GM13976 (cell line): Measurements from ENCODE around the gene RNF11.
"Not testable (repeated sequence)": the region's sequence is repeated elsewhere in the genome, so short reads cannot be mapped to it uniquely, and the experiment has no call there.

Experiments
- DNase-seq: peaks from one replicate; pipeline ENCODE4 v3.0.0; 2012; ENCODE audit warnings: low spot score
- in situ Hi-C: fragments of 300-500 bp; cut with MboI; formaldehyde crosslinking; loops from one replicate; pipeline ENCODE4 v1.12.0; 2022; ENCODE audit warnings: low sequenced_read_pairs, mixed read lengths, inconsistent platforms; ENCODE audit not compliant: unreplicated experiment
- TF ChIP-seq, protein P1 (sequence below): IDR thresholded peaks from 2 replicates; pipeline ENCODE4 v1.5.1; 2012; ENCODE audit warnings: borderline replicate concordance, mild to moderate bottlenecking; ENCODE audit not compliant: insufficient read depth; ENCODE audit errors: extremely low read depth, missing control alignments, control extremely low read depth

Gene RNF11

DNA sequence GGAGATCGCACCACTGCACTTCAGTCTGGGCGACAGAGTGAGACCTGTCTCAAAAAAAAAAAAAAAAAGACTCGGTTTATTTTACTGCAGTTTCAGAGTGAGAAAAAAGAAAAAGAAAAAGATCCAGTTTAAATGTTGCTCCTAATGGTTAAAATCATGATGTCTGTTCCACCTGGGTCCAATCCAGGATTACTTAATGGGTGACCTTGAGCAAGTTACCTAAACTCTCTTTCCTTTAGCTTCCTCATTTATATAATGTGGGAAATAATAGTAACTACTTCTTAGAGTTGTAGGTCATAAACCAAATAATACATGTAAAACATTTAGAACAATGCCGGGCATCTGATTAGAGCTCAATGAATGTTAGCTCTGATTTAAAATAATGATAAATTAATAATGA lies 19.4 kb upstream of the RNF11 start:
- TF ChIP-seq, protein P1, sequence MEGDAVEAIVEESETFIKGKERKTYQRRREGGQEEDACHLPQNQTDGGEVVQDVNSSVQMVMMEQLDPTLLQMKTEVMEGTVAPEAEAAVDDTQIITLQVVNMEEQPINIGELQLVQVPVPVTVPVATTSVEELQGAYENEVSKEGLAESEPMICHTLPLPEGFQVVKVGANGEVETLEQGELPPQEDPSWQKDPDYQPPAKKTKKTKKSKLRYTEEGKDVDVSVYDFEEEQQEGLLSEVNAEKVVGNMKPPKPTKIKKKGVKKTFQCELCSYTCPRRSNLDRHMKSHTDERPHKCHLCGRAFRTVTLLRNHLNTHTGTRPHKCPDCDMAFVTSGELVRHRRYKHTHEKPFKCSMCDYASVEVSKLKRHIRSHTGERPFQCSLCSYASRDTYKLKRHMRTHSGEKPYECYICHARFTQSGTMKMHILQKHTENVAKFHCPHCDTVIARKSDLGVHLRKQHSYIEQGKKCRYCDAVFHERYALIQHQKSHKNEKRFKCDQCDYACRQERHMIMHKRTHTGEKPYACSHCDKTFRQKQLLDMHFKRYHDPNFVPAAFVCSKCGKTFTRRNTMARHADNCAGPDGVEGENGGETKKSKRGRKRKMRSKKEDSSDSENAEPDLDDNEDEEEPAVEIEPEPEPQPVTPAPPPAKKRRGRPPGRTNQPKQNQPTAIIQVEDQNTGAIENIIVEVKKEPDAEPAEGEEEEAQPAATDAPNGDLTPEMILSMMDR, result no peak
- in situ Hi-C loops, result no loop called here
- no peak for DNase-seq

DNA sequence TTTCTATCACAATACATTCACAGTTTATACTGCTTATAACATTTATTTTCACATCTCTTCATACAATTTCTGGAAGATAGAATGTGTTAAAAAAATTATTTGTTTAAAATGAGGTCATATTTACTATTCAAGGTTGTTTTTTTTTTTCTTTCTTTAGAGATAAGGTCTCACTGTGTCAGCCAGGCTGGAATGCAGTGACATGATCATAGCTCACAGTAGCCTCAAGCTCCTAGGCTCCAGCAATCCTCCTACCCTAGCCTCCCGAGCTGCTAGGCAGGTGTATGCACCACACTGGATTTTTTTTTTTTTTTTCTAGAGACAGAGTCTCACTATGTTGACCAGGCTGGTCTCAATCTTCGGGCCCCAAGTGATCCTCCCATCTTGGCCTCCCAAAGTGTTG lies 19.0 kb upstream of the RNF11 start:
- TF ChIP-seq, protein P1, result no peak
- in situ Hi-C loops, result no loop called here
- no peak for DNase-seq

DNA sequence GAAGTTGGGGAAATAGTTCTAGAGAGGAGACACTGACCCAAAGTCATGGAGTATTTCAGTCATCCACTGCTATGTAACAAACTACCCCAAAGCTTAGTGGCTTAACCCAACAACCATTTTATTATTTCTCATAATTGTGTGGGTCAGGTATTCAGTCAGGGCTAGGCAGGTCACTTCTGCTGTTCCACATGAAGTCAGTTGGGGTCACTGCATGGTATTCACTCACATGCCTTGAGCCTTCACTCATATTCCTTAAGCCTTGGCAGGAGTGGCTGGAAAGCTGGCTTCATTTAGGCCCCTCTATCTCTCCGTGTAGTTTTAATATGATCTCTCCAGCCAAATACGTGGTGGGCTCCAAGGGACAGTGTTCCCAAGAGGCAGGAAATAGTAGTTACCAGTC lies 17.5 kb upstream of the RNF11 start:
- in situ Hi-C loops, result no loop called here
- TF ChIP-seq, protein P1, result no peak
- no peak for DNase-seq

DNA sequence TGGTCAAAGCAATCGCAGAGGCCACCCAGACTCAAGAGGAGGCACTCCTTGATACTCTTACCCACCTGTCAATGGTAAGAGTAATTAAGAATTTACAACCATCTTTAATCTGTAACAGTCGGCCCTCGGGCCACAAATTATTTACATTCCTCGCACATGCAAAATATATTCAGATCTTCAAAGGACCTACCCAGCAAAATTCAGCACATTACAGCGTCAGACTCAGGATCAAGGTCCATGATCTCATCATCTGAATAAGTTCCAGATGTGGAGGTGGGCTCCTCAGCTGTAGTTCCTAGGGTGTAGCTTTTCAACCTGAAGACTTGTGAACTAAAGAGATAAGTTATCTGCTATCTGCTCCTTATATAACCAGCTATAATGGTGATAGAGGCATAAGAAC lies 17.1 kb upstream of the RNF11 start:
- DNase-seq, result no peak
- TF ChIP-seq, protein P1, result no peak
- in situ Hi-C loops, result no loop called here

DNA sequence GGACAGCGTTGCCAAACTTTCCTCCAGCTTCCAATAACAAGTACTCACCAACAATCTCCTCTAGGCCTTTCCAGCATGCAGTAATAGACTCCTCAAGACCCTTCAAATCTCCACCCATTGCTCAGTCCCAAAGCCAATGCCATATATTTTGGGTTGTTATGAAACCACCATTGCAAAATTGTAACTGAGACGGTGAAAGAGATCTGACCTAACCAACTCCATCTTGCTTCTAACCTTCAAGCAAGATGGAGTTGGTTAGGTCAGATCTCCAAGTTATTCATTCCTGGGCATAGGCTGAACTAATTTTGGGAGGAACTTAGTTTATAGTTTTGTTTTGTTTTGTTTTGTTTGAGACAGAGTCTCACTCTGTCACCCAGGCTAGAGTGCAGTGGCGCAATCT lies 14.5 kb upstream of the RNF11 start:
- DNase-seq, in situ Hi-C loops: not testable (repeated sequence)

DNA sequence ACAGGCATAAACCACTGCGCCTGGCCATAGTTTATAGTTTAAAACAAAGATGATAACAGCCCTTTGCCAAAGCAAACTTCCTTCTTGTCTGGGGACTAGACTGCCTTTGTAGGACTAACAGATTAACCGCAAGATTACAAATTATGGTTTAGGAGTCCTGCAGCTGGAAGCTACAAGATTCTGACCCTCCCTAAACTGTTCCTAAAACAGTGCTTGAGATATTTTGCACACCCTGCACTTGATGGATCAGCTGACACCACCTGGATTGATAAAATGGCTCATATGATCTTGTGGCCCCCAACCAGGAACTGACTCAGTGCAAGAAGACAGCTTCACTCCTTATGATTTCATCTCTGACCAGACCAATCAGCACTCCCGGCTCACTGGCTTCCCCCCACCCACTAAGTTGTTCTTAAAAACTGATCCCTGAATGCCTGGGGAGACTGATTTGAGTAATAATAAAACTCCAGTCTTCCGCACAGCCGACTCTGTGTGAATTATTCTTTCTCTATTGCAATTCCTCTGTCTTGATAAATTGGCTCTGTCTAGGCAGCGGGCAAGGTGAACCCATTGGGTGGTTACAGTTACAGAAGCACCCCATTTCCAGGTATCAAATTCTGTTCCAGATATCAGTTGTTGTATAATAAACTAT lies 13.8 kb upstream of the RNF11 start:
- no peak for DNase-seq

DNA sequence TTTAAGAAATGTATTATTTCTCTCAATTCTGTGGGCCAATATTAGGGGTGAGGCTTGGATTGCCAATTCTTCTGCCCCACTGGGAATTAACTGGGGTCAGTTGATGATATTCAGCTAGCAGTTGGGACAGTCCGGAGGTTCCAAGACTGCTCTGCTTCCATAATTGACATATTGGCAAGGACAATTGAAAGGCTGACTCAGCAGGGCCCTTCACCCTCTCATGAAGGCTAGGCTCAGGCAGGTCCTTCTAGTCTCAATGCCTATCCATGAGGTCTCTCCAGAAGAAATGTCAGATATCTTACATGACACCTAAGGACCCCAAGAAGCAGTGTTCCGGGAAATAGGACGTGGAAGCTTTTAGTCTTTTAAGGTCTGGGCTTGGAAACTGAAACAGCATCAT lies 13.3 kb upstream of the RNF11 start:
- in situ Hi-C loops, result no loop called here
- TF ChIP-seq, protein P1, result no peak
- DNase-seq, result no peak

More for the DNA sequence above, 13.8 kb upstream of the RNF11 start:
- in situ Hi-C loops, result no loop called here
- TF ChIP-seq, protein P1, result no peak
